SJSA1 (cell line): ENCODE measurements around the gene MPHOSPH8. TPM values are rescaled to one million over a fixed set of nuclear protein-coding genes. Genes with fewer than 3 reads are reported as not detected.

Experiments
- DNase-seq, 2 experiments: peaks; one replicate each; pipeline ENCODE4 v3.0.0-alpha.2; 2015 to 2020; ENCODE audit warnings: low spot score in 2 of 2, low read depth in 1 of 2
- H3K27ac ChIP-seq: fragments of 250-450 bp; sonication (Bioruptor Pico); 2 replicates; pipeline ENCODE4 v1.5.1; 2020; ENCODE audit warnings: mild to moderate bottlenecking, moderate library complexity
- H3K27me3 ChIP-seq: fragments of 250-450 bp; sonication (Bioruptor Pico); replicated peaks from 2 replicates; pipeline ENCODE4 v1.5.1; 2020; ENCODE audit warnings: mild to moderate bottlenecking, moderate library complexity
- H3K36me3 ChIP-seq: fragments of 250-450 bp; sonication (Bioruptor Pico); 2 replicates; pipeline ENCODE4 v1.5.1; 2020; ENCODE audit warnings: mild to moderate bottlenecking
- H3K4me1 ChIP-seq: fragments of 250-450 bp; sonication (Bioruptor Pico); replicated peaks from 2 replicates; pipeline ENCODE4 v1.6.1; 2021; ENCODE audit warnings: mild to moderate bottlenecking
- H3K4me3 ChIP-seq: fragments of 250-450 bp; sonication (Bioruptor Pico); 2 replicates; pipeline ENCODE4 v1.5.1; 2020; ENCODE audit warnings: mild to moderate bottlenecking
- H3K9me3 ChIP-seq: fragments of 250-450 bp; sonication (Bioruptor Pico); replicated peaks from 2 replicates; pipeline ENCODE4 v1.5.1; 2020; ENCODE audit warnings: mild to moderate bottlenecking
- total RNA-seq: library from RNA; depleted of rRNA; stranded (reverse); fragments of >200 nt; shearing (Covaris generic); gene quantifications from 2 replicates; pipeline ENCODE4 v1.2.3, GENCODE V29; 2014

MPHOSPH8 gene
- total RNA-seq, 1 experiment from 2014 or later: 11.8 TPM

DNA sequence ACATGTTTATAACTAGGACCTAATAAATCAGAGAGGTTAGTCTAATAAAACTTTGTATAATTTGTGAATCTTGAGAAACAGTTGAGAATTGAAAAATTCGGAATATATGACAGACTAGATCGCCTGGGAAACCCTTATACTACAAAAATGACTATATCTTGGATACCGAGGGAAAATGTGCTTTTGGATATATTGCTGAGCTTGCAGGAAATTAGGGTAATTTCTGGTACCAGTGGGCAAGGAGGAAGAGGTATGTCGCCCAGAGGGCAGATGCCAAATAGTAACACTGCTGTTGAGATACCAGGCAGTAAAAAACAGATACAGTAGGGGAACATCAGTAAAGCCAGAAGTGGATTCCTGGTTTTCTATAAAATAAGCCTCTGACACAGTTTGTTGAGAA, 17.3 kb downstream of the MPHOSPH8 start:
- H3K27ac ChIP-seq: no peak overlapping the region
- no peaks in the 10 kb centered on the region for H3K9me3 ChIP-seq
- H3K36me3 ChIP-seq: peaks cover 38% of the 10 kb centered on the region
- no peak for DNase-seq
- no peaks in the 10 kb centered on the region for H3K27me3 ChIP-seq
- H3K4me1 ChIP-seq: no peaks in the 10 kb centered on the region
- H3K4me3 ChIP-seq: no peak overlapping the region

DNA sequence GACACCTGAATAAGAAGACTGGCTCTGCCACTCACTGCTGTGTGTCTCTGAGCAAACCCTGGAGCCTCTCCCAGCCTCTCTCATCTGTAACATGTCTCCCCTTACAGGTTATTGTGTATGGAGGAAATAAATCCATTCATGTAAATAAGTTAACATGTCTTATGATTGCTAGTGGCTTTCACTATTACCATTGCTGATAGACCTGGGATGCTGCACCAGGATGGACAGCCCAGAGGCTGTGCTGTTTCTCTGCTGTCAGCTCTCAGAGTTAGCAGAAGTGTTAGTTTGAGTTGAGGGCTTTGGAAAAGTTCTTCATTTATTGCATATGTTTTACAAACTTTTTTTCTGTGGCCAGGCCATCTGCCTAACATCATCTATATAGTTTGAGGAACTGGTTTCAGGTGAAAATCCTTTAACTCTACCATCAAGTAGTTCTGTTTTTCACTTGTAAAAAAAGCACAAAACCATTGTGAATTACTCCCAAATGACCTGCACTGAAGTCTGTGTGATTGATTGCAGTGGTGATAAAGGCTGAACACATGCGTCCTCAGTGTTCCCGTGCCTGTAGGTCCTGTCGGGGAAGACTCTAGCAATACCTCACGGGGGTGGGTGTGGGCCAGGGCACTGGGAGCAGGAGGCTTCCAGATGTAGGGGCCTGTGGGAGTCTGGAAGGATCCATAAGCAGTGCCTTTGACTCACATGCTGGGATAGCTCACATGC, 24.6 kb downstream of the MPHOSPH8 start:
- Histone ChIP-seq H3K36me3 (peaks cover 21% of the 10 kb centered on the region), H3K27me3 (no peaks in the 10 kb centered on the region), H3K27ac (no peak overlapping the region), H3K9me3 (no peaks in the 10 kb centered on the region), H3K4me3 (no peak overlapping the region), H3K4me1 (no peaks in the 10 kb centered on the region)
- no peak for DNase-seq

DNA sequence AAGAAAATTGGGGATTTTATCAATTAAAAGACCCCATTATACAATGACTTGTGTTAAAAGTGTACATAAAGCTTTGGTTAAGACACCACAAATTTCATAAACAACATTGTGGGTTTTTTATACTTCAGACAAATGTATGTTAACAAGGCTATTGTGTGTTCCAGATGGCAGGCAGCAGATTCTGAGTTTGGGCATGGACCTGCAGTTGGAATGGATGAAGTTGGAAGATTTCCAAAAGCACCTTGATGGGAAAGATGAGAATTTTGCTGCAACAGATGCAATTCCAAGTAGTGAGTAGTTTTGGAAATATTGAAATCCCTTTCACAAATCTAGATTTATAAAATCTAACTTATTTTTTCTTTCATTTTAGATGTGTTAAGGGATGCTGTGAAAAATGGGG, 25.4 kb downstream of the MPHOSPH8 start:
- H3K27me3 ChIP-seq: no peaks in the 10 kb centered on the region
- peaks cover 27% of the 10 kb centered on the region for H3K36me3 ChIP-seq
- DNase-seq: no peak
- H3K4me3 ChIP-seq: no peak overlapping the region
- no peaks in the 10 kb centered on the region for H3K9me3 ChIP-seq
- no peak overlapping the region for H3K27ac ChIP-seq
- no peaks in the 10 kb centered on the region for H3K4me1 ChIP-seq

DNA sequence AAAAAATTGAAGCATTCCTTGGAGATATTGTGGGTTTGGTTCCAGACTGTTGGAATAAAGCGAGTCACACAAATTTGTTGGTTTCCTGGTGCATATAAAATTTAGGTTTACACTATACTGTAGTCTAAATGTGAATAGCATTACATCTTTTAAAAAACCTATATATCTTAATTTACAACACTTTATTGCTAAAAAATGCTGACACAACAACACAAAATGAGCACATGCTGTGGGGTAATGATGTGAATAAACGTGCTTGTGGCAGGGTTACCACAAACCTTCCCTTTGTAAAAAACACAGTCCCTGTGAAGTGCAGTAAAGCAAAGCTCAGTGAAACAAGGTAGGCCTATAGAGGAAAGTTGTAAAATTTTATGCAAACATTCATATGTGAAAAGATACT, 27.7 kb downstream of the MPHOSPH8 start:
- Histone ChIP-seq H3K36me3 (peaks cover 37% of the 10 kb centered on the region), H3K27ac (no peak overlapping the region), H3K27me3 (no peaks in the 10 kb centered on the region), H3K4me3 (no peak overlapping the region), H3K4me1 (no peaks in the 10 kb centered on the region), H3K9me3 (no peaks in the 10 kb centered on the region)
- DNase-seq: no peak

DNA sequence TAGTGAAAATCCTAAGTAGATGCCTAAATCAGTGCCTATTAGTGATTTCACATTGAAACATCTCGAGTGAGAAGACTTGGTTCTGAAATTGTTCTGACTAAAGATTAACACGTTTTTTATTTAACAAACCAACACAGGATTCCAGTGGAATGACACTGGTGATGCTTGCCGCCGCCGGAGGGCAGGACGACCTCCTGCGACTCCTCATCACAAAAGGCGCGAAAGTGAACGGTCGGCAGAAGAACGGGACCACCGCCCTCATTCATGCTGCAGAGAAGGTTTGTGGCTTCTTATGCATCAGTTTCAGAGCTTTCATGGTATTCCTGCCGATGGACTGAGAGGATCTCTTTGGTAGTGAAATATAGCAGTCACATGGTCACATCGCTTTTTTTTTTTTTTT, 28.1 kb downstream of the MPHOSPH8 start:
- H3K9me3 ChIP-seq: no peaks in the 10 kb centered on the region
- H3K4me1 ChIP-seq: no peaks in the 10 kb centered on the region
- DNase-seq: no peak
- peaks cover 42% of the 10 kb centered on the region for H3K36me3 ChIP-seq
- no peak overlapping the region for H3K4me3 ChIP-seq
- no peaks in the 10 kb centered on the region for H3K27me3 ChIP-seq
- H3K27ac ChIP-seq: no peak overlapping the region

DNA sequence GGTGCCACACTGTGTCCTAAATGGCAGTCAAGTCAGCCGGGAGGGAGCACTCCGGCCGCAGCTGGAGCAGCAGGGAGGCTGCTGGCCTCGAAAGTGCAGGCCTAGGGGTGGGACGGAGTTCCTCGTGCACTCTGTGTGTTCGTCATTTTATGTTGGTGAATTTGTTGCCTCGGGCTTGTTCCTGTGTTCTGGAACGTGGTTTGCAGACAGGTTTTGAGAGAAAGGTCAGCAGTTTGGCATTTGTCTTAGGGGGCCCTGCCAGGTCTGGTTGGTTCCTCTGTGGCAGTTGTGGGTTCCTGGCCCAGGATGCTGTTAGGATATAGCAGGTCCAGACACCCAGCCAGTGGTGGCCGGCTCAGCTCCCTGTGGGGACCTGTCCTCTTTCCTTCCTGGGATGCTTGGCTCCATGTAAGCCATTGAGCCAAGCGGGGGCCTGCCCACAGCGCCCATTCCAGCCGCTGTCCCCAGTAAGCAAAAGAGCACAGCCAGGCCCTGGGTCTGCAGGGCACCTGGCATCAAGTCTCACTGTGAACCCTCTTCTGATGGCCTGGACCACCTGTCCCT, 30.0 kb downstream of the MPHOSPH8 start:
- Histone ChIP-seq H3K4me1 (no peaks in the 10 kb centered on the region), H3K27ac (no peak overlapping the region), H3K27me3 (no peaks in the 10 kb centered on the region), H3K36me3 (peaks cover 52% of the 10 kb centered on the region), H3K9me3 (no peaks in the 10 kb centered on the region), H3K4me3 (no peak overlapping the region)
- no peak for DNase-seq

DNA sequence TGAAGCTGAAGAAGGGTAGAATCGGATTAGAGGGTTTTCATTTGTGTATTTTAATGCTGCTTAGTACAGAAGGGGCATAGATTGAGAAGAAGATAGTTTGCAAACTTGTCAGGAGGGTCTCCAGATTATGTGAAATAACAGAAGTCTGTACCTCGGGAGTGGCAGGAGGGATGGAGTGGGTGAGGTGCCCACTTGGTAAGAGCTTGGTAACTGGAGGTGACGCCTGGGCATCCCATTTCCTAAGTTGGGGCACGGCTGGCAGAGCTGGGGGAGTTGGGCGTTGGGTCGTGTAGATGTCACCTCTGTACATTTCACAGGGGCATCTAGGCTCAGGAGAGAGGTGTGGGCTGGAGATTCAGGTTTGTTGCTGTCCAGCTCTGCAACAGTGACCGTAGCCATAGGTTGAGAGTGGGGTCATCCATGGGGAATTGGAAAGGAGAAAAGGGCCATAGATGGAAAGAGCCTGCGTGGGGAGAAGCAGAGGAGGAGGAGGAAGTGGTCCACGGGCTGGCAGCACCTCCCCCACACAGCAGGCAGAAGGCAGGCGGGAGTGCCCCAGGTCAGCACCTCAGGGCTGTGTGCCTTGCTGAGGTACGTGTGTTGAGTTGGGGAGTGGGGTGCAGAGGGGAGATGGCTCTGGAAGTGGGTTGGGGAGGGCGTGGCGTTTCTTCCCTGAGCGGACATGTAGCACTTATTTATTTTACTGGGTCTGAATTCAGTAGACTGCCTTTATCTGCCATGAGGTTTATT, 31.2 kb downstream of the MPHOSPH8 start:
- DNase-seq: no peak
- Histone ChIP-seq H3K4me3 (no peak overlapping the region), H3K36me3 (peaks cover 55% of the 10 kb centered on the region), H3K4me1 (no peaks in the 10 kb centered on the region), H3K27me3 (no peaks in the 10 kb centered on the region), H3K27ac (no peak overlapping the region), H3K9me3 (no peaks in the 10 kb centered on the region)

DNA sequence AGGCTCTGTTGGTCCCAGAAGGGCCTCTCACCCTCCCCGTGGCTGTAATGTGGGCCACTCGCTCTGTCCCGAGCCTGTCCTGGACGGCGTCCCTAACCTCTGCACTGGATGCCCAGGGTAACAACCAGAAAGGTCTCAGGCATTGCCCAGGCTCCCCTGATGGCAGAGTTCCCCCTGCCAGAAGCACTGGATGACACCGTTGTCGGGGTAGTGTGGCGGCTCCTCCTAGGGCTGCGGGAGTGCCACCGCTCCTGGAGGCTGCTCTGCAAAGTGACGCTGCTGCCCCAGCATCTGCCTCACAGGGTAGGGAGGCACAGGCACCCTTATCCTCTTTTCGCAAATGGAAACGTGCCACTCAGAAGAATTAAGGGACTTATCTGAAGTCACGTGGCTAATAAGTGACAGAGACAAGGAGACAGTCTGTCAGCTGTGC, 32.0 kb downstream of the MPHOSPH8 start:
- Histone ChIP-seq H3K9me3 (no peaks in the 10 kb centered on the region), H3K27ac (no peak overlapping the region), H3K4me3 (no peak overlapping the region), H3K27me3 (no peaks in the 10 kb centered on the region), H3K36me3 (peaks cover 62% of the 10 kb centered on the region), H3K4me1 (no peaks in the 10 kb centered on the region)
- DNase-seq: no peak

DNA sequence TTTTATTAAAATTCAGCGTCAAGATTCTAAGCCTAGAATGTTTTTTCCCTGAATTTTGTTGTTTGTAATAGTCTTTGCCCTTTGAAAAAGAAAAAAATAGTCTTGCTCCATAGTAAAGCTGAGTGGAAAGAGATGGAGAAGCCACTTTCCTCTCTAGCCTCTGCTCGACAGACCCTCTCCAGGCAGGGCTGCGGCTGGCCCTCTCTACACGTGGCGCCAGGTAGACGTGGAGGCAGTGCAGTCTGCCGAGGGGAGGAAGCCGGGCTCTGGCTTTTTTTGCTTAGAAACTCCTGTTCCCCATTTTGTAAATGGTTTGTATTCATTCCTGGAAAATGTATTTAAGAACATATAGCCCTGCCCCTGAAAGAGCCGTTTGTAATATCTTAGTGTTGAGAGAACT, 35.3 kb downstream of the MPHOSPH8 start:
- H3K27me3 ChIP-seq: no peaks in the 10 kb centered on the region
- no peak overlapping the region for H3K4me3 ChIP-seq
- H3K27ac ChIP-seq: no peak overlapping the region
- H3K4me1 ChIP-seq: no peaks in the 10 kb centered on the region
- H3K9me3 ChIP-seq: no peaks in the 10 kb centered on the region
- H3K36me3 ChIP-seq: peaks cover 70% of the 10 kb centered on the region
- no peak for DNase-seq

DNA sequence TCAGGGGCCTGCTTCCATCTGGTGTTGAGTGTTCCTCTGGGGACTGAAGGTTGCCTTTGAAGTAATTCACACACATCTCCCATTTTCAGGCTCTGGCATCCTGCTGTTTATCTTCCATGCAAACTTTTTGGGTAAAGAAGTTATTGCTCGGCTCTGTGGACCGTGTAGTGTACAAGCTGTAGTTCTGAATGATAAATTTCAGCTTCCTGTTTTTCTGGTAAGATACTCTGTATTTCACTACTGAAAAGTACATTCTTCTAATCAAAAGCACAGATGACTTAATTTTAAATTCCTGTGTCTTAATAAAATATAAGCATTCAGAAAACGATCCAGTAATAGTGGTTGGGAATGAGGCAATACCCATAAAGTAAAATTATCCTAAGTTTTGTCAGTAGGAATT, 36.7 kb downstream of the MPHOSPH8 start:
- peaks cover 79% of the 10 kb centered on the region for H3K36me3 ChIP-seq
- no peak overlapping the region for H3K27ac ChIP-seq
- no peaks in the 10 kb centered on the region for H3K4me1 ChIP-seq
- DNase-seq: no peak
- H3K27me3 ChIP-seq: no peaks in the 10 kb centered on the region
- no peak overlapping the region for H3K4me3 ChIP-seq
- H3K9me3 ChIP-seq: no peaks in the 10 kb centered on the region

DNA sequence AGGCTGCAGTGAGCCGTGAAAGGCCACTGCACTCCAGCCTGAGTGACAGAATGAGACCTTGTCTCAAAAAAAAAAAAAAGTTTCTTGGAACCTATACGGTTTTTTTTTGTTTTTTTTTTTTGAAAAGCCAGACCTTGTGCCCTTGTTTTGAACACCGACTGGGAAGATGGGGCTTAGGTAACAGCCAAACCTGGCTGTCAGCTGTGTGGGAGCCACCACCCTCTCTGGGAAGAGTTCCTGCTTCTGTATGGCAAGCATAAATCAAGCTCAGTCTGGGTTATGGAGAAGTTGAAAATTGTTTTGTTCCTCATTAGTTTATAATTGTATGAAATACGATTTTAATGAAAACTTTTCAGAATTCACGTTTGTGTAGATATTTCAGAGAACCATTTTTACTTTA, 39.5 kb downstream of the MPHOSPH8 start:
- Histone ChIP-seq H3K4me1 (peaks cover 6% of the 10 kb centered on the region), H3K36me3 (peaks cover 74% of the 10 kb centered on the region), H3K4me3 (no peak overlapping the region), H3K27ac (no peak overlapping the region), H3K9me3 (no peaks in the 10 kb centered on the region), H3K27me3 (no peaks in the 10 kb centered on the region)
- DNase-seq: no peak

DNA sequence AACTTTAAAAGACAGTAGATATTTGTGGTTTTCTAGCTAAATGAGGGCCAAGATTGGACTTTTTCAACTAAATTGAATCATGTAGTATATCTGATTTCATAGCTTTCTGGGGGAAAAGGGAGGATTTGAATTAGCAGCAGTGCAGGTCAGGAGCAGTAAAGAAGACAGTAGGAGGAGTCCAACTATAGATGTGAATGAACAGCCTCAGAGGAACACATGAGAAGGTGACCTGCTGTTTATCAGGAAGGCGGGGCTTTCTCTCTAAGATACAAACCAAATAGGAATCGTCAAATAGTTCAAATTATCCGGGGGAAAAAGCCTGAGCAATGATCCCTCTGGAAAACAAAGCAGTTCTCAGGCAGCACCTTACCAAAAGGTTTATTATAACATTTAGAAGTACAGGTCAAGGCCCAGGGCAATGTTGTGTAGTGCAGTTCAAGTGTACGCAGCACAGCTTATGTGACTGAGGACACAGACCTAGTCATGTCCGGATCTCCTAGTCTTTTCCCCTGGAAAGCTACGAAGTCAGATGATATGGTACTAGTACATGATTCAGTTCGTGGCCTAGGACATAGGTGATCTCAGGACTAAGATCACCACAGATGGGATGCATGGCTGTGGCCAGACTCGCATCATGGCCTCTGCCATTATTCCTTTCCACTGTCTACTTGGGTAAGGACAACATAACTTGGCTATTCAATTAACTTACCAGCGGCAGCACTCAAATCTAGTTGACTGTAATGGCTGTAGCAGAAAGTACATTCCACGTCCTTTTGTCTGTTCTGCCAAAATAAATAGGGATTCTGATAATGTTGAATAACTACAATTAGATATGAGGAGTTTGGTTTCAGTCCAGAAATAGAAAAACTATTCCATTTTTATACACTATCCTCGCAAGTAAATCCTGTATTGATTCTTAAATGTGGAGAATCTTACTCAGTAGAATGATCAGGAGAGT, 40.3 kb downstream of the MPHOSPH8 start:
- Histone ChIP-seq H3K36me3 (peaks cover 67% of the 10 kb centered on the region), H3K4me3 (no peak overlapping the region), H3K27me3 (no peaks in the 10 kb centered on the region), H3K9me3 (no peaks in the 10 kb centered on the region), H3K27ac (no peak overlapping the region), H3K4me1 (peaks cover 6% of the 10 kb centered on the region)
- no peak for DNase-seq

DNA sequence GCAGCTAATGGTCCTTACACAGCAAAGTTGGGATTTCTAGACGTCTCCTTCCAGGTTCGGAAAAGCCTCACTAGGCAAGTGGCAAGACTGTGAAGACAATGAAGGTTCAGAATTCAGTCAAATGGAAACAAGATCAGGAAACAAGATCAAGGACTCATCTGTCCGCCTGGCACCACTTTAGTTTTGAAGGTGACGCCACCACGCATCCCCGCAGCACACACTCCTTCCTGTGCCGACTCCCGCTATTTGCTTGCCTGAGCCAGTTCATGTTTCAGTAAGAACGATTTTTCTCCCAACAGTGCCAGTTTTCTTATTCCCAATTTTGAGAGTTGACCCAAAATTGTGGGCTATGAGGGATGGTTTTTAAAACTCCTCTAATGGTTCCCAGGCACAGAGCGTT, 41.4 kb downstream of the MPHOSPH8 start:
- Histone ChIP-seq H3K4me3 (no peak overlapping the region), H3K9me3 (no peaks in the 10 kb centered on the region), H3K27me3 (no peaks in the 10 kb centered on the region), H3K36me3 (peaks cover 55% of the 10 kb centered on the region), H3K27ac (no peak overlapping the region), H3K4me1 (peaks cover 15% of the 10 kb centered on the region)
- DNase-seq: no peak
